Bronchial epithelial cell (primary cell): ENCODE measurements around the gene CALD1. TPM values are rescaled to one million over a fixed set of nuclear protein-coding genes. Genes with fewer than 3 reads are reported as not detected.

Experiments
- DNase-seq: peaks from one replicate; pipeline ENCODE4 v3.0.0-alpha.2; 2010; ENCODE audit warnings: low read depth
- FAIRE-seq: peaks from 2 replicates; lab custom pipeline; 2011; peaks lifted over from hg19 to GRCh38; lab: Jason Lieb, UNC
- H3K27me3 ChIP-seq: 2 replicates; pipeline ENCODE4 v1.5.1; 2011; ENCODE audit warnings: low read length; ENCODE audit not compliant: control insufficient read depth, insufficient read depth
- H3K36me3 ChIP-seq: 2 replicates; pipeline ENCODE4 v1.5.1; 2011; ENCODE audit warnings: low read length; ENCODE audit not compliant: control insufficient read depth, insufficient read depth
- H3K4me3 ChIP-seq: 2 replicates; pipeline ENCODE4 v1.5.1; 2011; ENCODE audit warnings: mild to moderate bottlenecking, low read depth, low read length, control low read depth
- CTCF ChIP-seq: IDR thresholded peaks from 2 replicates; pipeline ENCODE4 v1.5.1; 2011; ENCODE audit warnings: mild to moderate bottlenecking, moderate library complexity, low read length, control low read depth, inconsistent platforms; ENCODE audit not compliant: insufficient read depth, severe bottlenecking
- total RNA-seq: library from RNA; depleted of rRNA; stranded (reverse); fragments of >200 nt; gene quantifications from 2 replicates; pipeline ENCODE4 v1.2.1, GENCODE V29; 2014

Gene CALD1
- total RNA-seq, 1 donor from 2014 or later: 71.3 TPM

DNA sequence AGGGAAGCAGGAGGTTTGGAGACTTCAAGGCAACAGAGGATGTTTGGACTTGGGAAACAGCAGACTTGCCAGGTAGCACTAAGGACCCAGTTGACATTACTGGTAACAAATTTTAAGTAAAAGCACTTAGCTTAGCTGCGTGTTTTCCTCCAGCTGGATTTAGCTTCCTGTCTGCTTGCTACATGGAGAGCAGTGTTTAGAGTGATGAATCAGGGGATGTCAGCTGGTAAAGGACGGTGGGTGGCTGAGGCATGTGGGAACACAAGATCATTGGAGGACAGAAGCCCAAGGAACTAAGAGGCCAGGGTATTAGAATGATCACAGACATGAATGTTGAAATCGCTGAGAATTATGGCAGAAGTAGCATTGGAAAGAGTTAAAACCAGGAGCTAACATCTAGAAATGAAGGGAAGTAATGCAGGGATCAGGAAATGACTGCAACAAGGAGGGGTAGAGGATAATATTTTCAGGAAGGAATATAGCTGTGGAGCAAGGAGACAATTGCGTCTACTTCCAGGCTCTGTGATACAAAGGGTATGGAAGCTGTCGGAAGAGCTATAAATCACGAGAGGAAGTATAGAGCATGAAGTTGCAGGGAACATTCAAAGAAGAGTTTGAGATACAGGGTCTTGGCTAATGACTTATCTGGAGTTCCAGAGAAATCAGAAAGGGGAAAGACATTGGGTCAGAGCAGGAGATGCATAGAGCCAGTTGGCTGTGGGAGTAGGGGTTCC, 34.4 kb downstream of the CALD1 start:
- Histone ChIP-seq H3K27me3 (no peaks in the 10 kb centered on the region), H3K4me3 (no peak overlapping the region), H3K36me3 (no peaks in the 10 kb centered on the region)
- peak; percentile 38 for DNase-seq
- no peak for FAIRE-seq
- no peak for TF ChIP-seq CTCF

DNA sequence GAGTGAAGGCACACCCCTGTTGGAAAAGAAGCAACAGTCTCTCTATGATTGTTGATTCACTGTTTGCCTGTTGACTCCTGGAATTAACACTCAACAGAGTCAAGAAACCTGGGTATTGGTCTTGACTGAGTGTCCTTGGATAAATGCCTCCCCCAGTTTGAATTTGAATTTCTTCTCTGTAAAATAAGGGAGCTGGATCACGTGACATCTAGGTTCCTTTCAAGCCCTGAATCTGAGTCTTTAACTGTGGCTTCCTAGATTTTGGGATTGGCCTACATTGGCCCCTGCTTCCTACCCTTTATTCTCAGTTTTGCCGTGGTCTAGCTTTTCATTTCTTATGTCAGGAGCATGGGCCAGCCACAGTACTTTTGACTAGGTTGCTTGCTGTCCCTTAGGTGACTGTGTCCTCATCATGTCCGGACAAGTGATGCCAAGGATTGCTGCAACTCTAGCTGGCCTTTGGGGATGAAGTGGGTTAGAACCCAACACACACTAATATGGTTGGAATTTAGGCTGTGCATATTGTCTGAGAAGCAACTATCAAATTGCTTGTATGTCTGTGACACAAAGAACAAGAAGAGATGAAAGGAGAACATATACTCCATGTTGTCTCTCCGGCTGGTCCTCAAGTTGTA, 35.4 kb downstream of the CALD1 start:
- DNase-seq: peak; percentile 62
- FAIRE-seq: no peak

DNA sequence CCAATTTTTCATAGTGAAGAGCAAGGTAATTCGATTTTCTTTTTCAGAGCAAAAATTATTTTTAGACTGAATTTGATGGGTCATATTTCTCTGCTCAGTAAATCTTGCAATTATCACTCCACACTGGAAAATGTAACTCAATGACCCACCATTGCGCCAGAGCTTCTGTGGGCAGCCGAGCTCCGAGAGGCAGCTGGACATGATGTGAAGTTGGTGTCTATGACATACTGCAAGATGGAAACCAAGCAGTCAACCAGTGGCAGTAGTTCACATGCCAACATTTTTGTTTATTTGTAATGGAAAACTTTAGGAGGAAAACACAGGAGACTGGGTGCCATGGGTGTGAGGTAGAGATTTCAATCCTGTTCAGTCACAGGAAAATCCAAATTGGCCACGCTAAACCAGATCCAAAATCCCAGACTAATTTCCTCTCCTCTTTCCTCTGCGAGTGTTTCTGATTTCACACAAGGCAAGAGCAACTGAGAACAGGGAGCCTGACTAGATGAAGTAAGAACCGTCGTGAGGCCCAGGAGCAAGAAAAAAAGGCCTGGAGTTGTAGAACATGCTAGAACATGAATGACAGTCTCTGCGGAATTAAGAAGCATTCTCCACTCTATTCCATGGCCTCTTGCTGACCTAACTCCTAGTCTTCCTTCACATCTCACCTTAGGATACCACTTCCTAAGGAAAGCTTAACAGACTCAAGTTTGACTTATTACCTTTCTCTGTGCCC, 39.3 kb downstream of the CALD1 start:
- Histone ChIP-seq H3K27me3 (no peaks in the 10 kb centered on the region), H3K36me3 (peaks cover 2% of the 10 kb centered on the region), H3K4me3 (no peak overlapping the region)
- no peak for DNase-seq
- TF ChIP-seq CTCF: no peak
- no peak for FAIRE-seq

More for the DNA sequence above, 35.4 kb downstream of the CALD1 start:
- no peak for TF ChIP-seq CTCF
- Histone ChIP-seq H3K36me3 (peaks cover 2% of the 10 kb centered on the region), H3K27me3 (no peaks in the 10 kb centered on the region), H3K4me3 (no peak overlapping the region)

DNA sequence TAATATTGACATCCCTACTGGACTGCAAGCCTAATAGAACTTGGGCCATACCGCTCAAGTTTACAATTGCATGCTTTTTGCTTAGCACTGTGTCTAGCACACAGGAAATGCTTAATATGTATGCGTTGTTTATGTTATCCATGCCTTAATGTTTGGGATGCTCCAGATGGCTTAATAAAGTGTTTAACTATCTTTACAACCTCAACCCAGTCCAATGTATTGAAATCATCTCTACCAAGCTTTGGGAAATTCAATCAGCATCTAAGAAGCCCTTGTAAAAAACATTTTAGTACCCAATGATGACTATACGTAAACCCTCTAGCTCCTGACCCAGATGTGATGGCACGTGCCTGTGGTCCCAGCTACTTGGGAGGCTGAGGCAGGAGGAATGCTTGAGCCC, 40.0 kb downstream of the CALD1 start:
- Histone ChIP-seq H3K4me3 (no peak overlapping the region), H3K27me3 (no peaks in the 10 kb centered on the region), H3K36me3 (peaks cover 2% of the 10 kb centered on the region)
- TF ChIP-seq CTCF: no peak
- FAIRE-seq (no peak), DNase-seq (no peak)

DNA sequence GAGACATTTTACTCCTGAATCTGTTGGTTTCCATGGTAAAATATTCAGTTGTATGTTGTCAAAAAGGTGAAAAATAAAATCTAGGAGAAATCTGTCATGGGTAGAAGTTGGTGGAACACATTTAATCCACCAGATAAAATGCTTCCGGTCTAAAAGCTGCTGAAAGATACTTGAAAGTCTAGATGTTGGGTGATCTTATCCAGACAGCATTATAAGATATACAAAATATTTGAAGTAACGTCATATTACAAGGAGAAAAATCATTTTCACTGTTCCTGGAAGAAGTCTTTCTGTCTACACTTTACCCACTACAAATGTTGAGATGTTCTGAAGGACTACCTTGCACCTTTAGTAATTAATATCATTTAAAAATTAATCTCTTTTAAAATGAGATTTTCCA, 40.9 kb downstream of the CALD1 start:
- no peak overlapping the region for H3K4me3 ChIP-seq
- TF ChIP-seq CTCF: no peak
- no peaks in the 10 kb centered on the region for H3K27me3 ChIP-seq
- peaks cover 2% of the 10 kb centered on the region for H3K36me3 ChIP-seq
- FAIRE-seq: no peak
- DNase-seq: no peak
